Measurements from ENCODE around the gene NCCRP1. TPM values are rescaled to one million over a fixed set of nuclear protein-coding genes. Genes with fewer than 3 reads are reported as not detected.
"Not testable (repeated sequence)": the region's sequence is repeated elsewhere in the genome, so short reads cannot be mapped to it uniquely, and the experiment has no call there.

Gene NCCRP1
- total RNA-seq, 4 donors from 2014 or later = 0.45 to 0.81 (median 0.78) TPM; not detected in 1

DNA sequence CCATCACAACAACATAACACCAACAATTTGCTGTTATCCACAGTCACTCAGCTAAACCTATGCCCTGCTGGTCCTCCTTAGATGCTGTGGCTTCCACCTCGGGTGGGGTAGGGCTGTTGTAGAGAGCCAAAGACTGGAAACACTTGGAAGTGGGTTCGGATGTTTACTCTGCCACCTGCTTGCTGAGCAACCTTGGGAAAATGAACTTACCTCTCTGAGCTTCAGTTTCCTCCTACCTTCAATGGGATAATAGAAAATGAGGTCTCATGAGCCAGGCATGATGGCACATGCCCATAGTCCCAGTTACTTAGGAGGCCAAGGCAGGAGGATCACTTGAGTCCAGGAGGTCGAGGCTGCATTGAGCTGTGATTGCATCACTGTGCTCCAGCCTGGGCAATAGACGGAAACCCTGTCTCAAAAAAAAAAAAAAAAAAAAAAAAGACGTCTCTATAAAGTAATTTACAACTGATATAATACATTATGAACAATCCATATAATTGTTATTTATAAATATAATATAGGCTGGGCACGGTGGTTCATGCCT is 10.6 kb downstream of the NCCRP1 start:
- Histone ChIP-seq H3K4me3 (replicated peaks in 1 of 3) (no peak overlapping the region), H3K36me3 (no peaks in the 10 kb centered on the region), H3K27me3 (peaks cover 14% of the 10 kb centered on the region), H3K9me3 (no peaks in the 10 kb centered on the region), H3K27ac (no peak overlapping the region), H3K4me1 (no peaks in the 10 kb centered on the region)
- intact Hi-C loops (cut with DNase I) = no loop called here
- DNase-seq = no peak
- TF ChIP-seq POLR2A (IDR thresholded peaks at IDR 0.05) = no peak
- TF ChIP-seq, protein P1, sequence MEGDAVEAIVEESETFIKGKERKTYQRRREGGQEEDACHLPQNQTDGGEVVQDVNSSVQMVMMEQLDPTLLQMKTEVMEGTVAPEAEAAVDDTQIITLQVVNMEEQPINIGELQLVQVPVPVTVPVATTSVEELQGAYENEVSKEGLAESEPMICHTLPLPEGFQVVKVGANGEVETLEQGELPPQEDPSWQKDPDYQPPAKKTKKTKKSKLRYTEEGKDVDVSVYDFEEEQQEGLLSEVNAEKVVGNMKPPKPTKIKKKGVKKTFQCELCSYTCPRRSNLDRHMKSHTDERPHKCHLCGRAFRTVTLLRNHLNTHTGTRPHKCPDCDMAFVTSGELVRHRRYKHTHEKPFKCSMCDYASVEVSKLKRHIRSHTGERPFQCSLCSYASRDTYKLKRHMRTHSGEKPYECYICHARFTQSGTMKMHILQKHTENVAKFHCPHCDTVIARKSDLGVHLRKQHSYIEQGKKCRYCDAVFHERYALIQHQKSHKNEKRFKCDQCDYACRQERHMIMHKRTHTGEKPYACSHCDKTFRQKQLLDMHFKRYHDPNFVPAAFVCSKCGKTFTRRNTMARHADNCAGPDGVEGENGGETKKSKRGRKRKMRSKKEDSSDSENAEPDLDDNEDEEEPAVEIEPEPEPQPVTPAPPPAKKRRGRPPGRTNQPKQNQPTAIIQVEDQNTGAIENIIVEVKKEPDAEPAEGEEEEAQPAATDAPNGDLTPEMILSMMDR (IDR thresholded peaks at IDR 0.05) = no peak
- WGBS, 2 donors = 76 to 80% methylated on average over 4 to 6 of the region's 6 CpGs

DNA sequence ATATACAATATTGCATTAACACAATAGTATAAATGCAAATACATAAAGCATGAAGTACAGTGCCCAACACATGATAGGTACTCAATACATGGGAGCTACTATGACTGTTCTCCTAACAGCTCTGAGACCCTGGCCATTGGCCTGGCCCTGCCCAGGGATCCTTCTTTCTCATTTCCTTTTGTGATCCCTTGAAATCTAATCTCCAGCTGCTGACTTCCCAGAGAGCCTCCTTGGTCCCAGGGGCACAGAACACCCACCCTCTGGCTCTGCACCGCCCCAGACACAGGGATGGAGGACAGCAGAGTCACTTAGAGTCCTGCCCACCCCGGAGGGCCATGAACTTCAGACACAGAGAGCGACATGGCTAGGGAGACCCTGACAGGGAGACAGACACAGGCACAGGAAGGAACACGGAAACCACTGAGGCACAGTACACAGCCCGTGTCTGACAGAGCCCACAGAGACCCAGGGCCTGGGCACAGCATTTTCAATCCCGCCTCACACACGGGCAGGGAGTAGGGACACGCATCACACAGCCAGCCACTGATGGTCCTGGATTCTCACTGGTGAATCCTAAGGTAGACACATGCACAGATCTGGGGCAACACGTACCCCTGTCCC is 11.5 kb downstream of the NCCRP1 start:
- WGBS, 2 donors = 75 to 80% methylated on average over 9 of the region's 9 CpGs
- Histone ChIP-seq H3K4me1 (no peaks in the 10 kb centered on the region), H3K36me3 (no peaks in the 10 kb centered on the region), H3K27me3 (peaks cover 9% of the 10 kb centered on the region), H3K27ac (no peak overlapping the region), H3K4me3 (replicated peaks in 1 of 3) (no peak overlapping the region), H3K9me3 (no peaks in the 10 kb centered on the region)
- TF ChIP-seq, protein P1 (IDR thresholded peaks at IDR 0.05) = no peak
- TF ChIP-seq POLR2A (IDR thresholded peaks at IDR 0.05) = no peak
- intact Hi-C loops (cut with DNase I) = no loop called here
- DNase-seq = no peak

DNA sequence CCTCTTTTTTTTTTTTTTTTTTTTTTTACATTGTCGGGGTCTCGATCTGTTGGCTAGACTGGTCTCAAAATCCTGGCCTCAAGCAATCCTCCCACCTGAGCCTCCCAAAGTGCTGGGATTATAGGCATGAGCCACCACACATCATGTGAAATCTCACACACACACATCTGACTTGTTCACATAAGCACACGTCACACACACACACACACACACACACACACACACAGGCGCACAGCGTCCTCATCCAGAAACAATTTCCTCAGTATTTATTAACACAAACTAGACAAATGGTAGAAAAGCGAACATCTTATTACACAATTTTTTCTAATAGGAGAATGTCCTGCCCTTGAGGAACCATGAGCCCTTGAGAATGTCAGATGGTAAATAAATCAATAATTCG is 12.4 kb downstream of the NCCRP1 start:
- no peaks in the 10 kb centered on the region for H3K4me1 ChIP-seq
- H3K27me3 ChIP-seq = no peaks in the 10 kb centered on the region
- 87 to 88% methylated on average over 7 of the region's 7 CpGs for WGBS, 2 donors
- no peak overlapping the region for H3K27ac ChIP-seq
- TF ChIP-seq POLR2A (IDR thresholded peaks at IDR 0.05) = no peak
- TF ChIP-seq, protein P1 (IDR thresholded peaks at IDR 0.05) = no peak
- no peak overlapping the region for H3K4me3 ChIP-seq (replicated peaks in 1 of 3)
- H3K9me3 ChIP-seq = no peaks in the 10 kb centered on the region
- no peaks in the 10 kb centered on the region for H3K36me3 ChIP-seq
- no peak for DNase-seq
- intact Hi-C loops (cut with DNase I) = no loop called here

DNA sequence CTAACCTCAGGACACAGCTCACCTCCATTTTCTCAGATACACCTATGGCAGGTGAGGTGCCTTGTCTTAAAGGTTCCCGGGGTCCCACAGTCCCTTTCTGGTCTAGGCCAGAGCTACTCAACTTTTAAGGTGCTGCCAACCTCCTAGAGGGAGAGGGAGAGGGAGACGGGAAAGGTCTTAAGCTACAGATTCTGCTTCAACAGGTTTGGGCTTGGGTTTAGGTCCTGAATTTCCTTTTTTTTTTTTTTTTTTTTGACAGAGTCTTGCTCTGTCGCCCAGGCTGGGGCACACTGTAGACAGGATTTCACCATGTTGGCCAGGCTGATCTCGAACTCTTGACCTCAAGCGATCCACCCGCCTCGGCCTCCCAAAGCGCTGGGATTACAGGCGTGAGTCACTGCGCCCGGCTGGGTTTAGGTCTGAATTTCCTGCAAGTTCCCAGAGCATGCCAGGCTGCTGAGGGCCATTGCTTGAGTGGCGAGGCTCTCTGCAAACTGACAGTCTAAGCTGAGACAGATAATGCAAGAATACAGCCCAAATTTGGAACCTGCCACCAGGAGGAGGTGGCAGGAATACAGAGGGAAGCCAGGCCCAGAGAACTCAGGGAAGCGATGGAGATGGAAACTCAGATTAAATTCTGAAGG is 15.1 kb downstream of the NCCRP1 start:
- H3K4me1 ChIP-seq = no peaks in the 10 kb centered on the region
- 70 to 80% methylated on average over 13 of the region's 13 CpGs for WGBS, 2 donors
- no peak for TF ChIP-seq POLR2A (IDR thresholded peaks at IDR 0.05)
- TF ChIP-seq, protein P1 (IDR thresholded peaks at IDR 0.05) = no peak
- no peak for DNase-seq
- H3K27ac ChIP-seq = no peak overlapping the region
- no peaks in the 10 kb centered on the region for H3K27me3 ChIP-seq
- no peak overlapping the region for H3K4me3 ChIP-seq (replicated peaks in 1 of 3)
- H3K36me3 ChIP-seq = no peaks in the 10 kb centered on the region
- H3K9me3 ChIP-seq = no peaks in the 10 kb centered on the region
- intact Hi-C loops (cut with DNase I) = no loop called here

DNA sequence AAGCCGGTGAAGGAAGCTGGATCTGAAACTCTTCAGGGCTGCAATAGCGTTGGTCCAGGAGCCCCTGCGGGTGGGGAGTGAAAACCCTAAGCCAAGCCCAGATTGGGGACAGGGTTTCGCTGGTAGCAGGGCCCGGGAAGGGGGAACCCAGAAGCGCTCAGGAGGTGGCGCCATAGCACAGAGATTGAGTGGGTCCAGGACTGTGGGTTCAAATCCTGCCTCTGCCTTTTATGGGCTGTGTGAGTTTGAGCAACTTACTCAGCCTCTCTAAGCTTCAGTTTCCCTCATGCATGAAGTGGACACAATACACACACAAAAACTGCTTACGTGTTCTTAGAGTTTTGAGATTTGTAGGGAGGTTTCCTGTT is 15.6 kb downstream of the NCCRP1 start:
- no peaks in the 10 kb centered on the region for H3K4me1 ChIP-seq
- H3K27me3 ChIP-seq = no peaks in the 10 kb centered on the region
- no peak for TF ChIP-seq POLR2A (IDR thresholded peaks at IDR 0.05)
- H3K4me3 ChIP-seq (replicated peaks in 1 of 3) = no peak overlapping the region
- WGBS, 2 donors = 20% methylated on average over 8 of the region's 8 CpGs
- no peak overlapping the region for H3K27ac ChIP-seq
- no peaks in the 10 kb centered on the region for H3K36me3 ChIP-seq
- no peak for DNase-seq
- H3K9me3 ChIP-seq = no peaks in the 10 kb centered on the region
- intact Hi-C loops (cut with DNase I) = no loop called here

DNA sequence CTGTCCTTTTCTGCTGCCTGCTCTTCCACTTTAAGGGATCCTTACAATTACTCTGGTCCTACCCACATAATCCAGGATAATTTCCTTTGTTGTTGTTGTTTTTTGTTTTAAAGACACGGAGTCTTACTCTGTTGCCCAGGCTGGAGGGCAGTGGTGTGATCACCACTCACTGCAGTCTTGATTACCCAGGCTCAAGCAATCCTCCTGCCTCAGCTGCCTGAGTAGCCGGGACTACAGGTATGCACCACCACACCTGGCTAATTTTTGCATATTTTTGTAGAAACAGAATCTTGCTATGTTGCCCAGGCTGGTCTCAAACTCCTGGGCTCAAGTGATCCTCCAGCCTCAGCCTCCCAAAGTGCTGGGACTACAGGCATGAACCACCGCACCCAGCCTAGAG is 18.6 kb downstream of the NCCRP1 start:
- H3K36me3 ChIP-seq; H3K27ac ChIP-seq; H3K27me3 ChIP-seq; H3K4me1 ChIP-seq; H3K9me3 ChIP-seq; DNase-seq; intact Hi-C loops (cut with DNase I); H3K4me3 ChIP-seq (replicated peaks in 1 of 3): not testable (repeated sequence)
- 87% methylated on average over 3 of the region's 3 CpGs for WGBS, 2 donors

All from thyroid gland (tissue), 4 donors.